T-helper 2 cell treated with Interferon-gamma antibody and Interleukin-4, amounts not matched to agents 100 ng/mL and 5 ng/mL, for 36 hours (primary cell): ENCODE results near the gene ITGA11. TPM values are rescaled to one million over a fixed set of nuclear protein-coding genes. Genes with fewer than 3 reads are reported as not detected.

Experiments used
- total RNA-seq: library from RNA; stranded (reverse); gene quantifications from 2 replicates; pipeline ENCODE4 v1.2.3, GENCODE V29; 2022

Gene ITGA11
- total RNA-seq, 1 donor from 2014 or later = 0.64 TPM

Other genes starting within 250 kb of the ITGA11 start
- gene CALML4, start 226.8 kb downstream of the ITGA11 start, total RNA-seq = 15.1 and 15.4 TPM in 2 replicates
- 80.1 and 80.4 TPM in 2 replicates for gene CLN6, start 202.4 kb downstream of the ITGA11 start, total RNA-seq
- 38.3 and 50.0 TPM in 2 replicates for gene FEM1B, start 154.4 kb downstream of the ITGA11 start, total RNA-seq
- not detected in 2 replicates for gene CORO2B, start 146.8 kb upstream of the ITGA11 start, total RNA-seq